ENCODE measurements around the gene TDRD9.

- TF ChIP-seq REST (IDR thresholded peaks at IDR 0.05; ENCODE audit: insufficient read depth in 1 of 2, low read depth in 2 of 2, low read length in 2 of 2) = no peak
- no peak for TF ChIP-seq TAF1 (IDR thresholded peaks at IDR 0.05; ENCODE audit: borderline replicate concordance, insufficient read depth, low read length)
- no peak for TF ChIP-seq POLR2AphosphoS5 (IDR thresholded peaks at IDR 0.05; ENCODE audit: low read depth, low read length)
- no peak for TF ChIP-seq FOXP2 (optimal IDR thresholded peaks at IDR 0.05; ENCODE audit: borderline replicate concordance, extremely low read depth, extremely low read length, insufficient read depth)
Measured at GRCh38 chr14:104025534-104025933, 97.3 kb downstream of the TDRD9 start.
